GM12865 (cell line): ENCODE results near the gene ENTPD7.

ENCODE experiments used
- DNase-seq: peaks from one replicate; pipeline ENCODE4 v3.0.0; 2010; ENCODE audit warnings: low read depth
- H3K4me3 ChIP-seq: 2 replicates; pipeline ENCODE4 v1.5.1; 2011; ENCODE audit warnings: mild to moderate bottlenecking, low read depth, low read length, control low read depth
- CTCF ChIP-seq: IDR thresholded peaks from 2 replicates; pipeline ENCODE4 v1.5.1; 2011; ENCODE audit warnings: low read length, control low read depth, low read depth, inconsistent platforms; ENCODE audit not compliant: insufficient read depth; ENCODE audit errors: missing control alignments

The ENTPD7 gene

GRCh38 chr10:99708428-99709012 lies 49.2 kb downstream of the ENTPD7 start:
- no peak overlapping the region for H3K4me3 ChIP-seq
- DNase-seq: no peak
- TF ChIP-seq CTCF: no peak

- no peak for TF ChIP-seq CTCF
- no peak overlapping the region for H3K4me3 ChIP-seq
- DNase-seq: peak; percentile 69
Observed at GRCh38 chr10:99709480-99710229, 50.3 kb downstream of the ENTPD7 start.

- peak; percentile 35 for TF ChIP-seq CTCF
- DNase-seq: peak; percentile 56
- H3K4me3 ChIP-seq: no peak overlapping the region
Observed at GRCh38 chr10:99711129-99711719, 51.9 kb downstream of the ENTPD7 start.

GRCh38 chr10:99714446-99714845 lies 55.1 kb downstream of the ENTPD7 start:
- no peak for DNase-seq
- H3K4me3 ChIP-seq: no peak overlapping the region
- TF ChIP-seq CTCF: no peak

GRCh38 chr10:99720387-99720786 lies 61.1 kb downstream of the ENTPD7 start:
- no peak overlapping the region for H3K4me3 ChIP-seq
- no peak for TF ChIP-seq CTCF
- DNase-seq: no peak

- no peak overlapping the region for H3K4me3 ChIP-seq
- no peak for TF ChIP-seq CTCF
- no peak for DNase-seq
Observed at GRCh38 chr10:99730026-99730425, 70.7 kb downstream of the ENTPD7 start.
